HG03565 (cell line): ENCODE data around the gene CDK15.

Experiments used
- ATAC-seq: cut with Tn5 transposase; IDR thresholded peaks from one replicate; pipeline ENCODE4 v1.9.1; 2021; ENCODE audit warnings: mild to moderate bottlenecking, moderate library complexity; ENCODE audit not compliant: unreplicated experiment

Gene CDK15

GRCh38 chr2:201904538-201905420, 98.4 kb downstream of the CDK15 start:
- ATAC-seq: no peak

GRCh38 chr2:201906777-201907562, 100.6 kb downstream of the CDK15 start:
- ATAC-seq: no peak

- ATAC-seq: no peak
Measured at GRCh38 chr2:201907563-201907881, 101.2 kb downstream of the CDK15 start.

- no peak for ATAC-seq
Measured at GRCh38 chr2:201908901-201909300, 102.6 kb downstream of the CDK15 start.

GRCh38 chr2:201909348-201909747, 103.0 kb downstream of the CDK15 start:
- ATAC-seq: no peak

- ATAC-seq: no peak
Measured at GRCh38 chr2:201909961-201910361, 103.6 kb downstream of the CDK15 start.

GRCh38 chr2:201911372-201911771, 105.0 kb downstream of the CDK15 start:
- ATAC-seq: no peak

- ATAC-seq: no peak
Measured at GRCh38 chr2:201913201-201913600, 106.9 kb downstream of the CDK15 start.

GRCh38 chr2:201915446-201915845, 109.1 kb downstream of the CDK15 start:
- no peak for ATAC-seq

GRCh38 chr2:201916565-201916964, 110.2 kb downstream of the CDK15 start:
- ATAC-seq: no peak

- no peak for ATAC-seq
Measured at GRCh38 chr2:201918616-201919307, 112.4 kb downstream of the CDK15 start.

- ATAC-seq: no peak
Measured at GRCh38 chr2:201919308-201919634, 112.9 kb downstream of the CDK15 start.

- ATAC-seq: no peak
Measured at GRCh38 chr2:201923436-201924328, 117.3 kb downstream of the CDK15 start.

- ATAC-seq: no peak
Measured at GRCh38 chr2:201924453-201924852, 118.1 kb downstream of the CDK15 start.

- ATAC-seq: no peak
Measured at GRCh38 chr2:201925056-201925455, 118.7 kb downstream of the CDK15 start.

- ATAC-seq: no peak
Measured at GRCh38 chr2:201926067-201926466, 119.7 kb downstream of the CDK15 start.

- ATAC-seq: no peak
Measured at GRCh38 chr2:201928363-201928762, 122.0 kb downstream of the CDK15 start.

- no peak for ATAC-seq
Measured at GRCh38 chr2:201929281-201930026, 123.1 kb downstream of the CDK15 start.

GRCh38 chr2:201930043-201930442, 123.7 kb downstream of the CDK15 start:
- no peak for ATAC-seq

- no peak for ATAC-seq
Measured at GRCh38 chr2:201930831-201931230, 124.5 kb downstream of the CDK15 start.
